Spleen (tissue), 7 donors: Measurements from ENCODE around the gene STRIP2.

Experiments used
- POLR2AphosphoS5 ChIP-seq, 3 donors: sonication (generic); formaldehyde crosslinking; IDR thresholded peaks; one replicate each; pipeline ENCODE4 v1.5.1; 2017; ENCODE audit warnings: antibody characterized with exemption in 3 of 3
- TF ChIP-seq, protein P1 (sequence below), 11 experiments: fragments of 200-600 bp in 7 of 11; fragments of 450-650 bp in 4 of 11; sonication (generic) in 4 of 11; IDR thresholded peaks in 8 of 11; conservative IDR thresholded peaks in 3 of 11; 1 replicate in 7 of 11; 2 replicates in 4 of 11; pipeline versions ENCODE4 v1.4.0 to v1.8.0; 2016 to 2021; ENCODE audit warnings: antibody characterized with exemption in 11 of 11, inconsistent platforms in 4 of 11, mild to moderate bottlenecking in 1 of 11
- donor health status: DM: no; HTN: no; CAD: no; lungs with moderate emphysema.
- donor health status: DM: no; HTN: no; CAD: no.
- donor health status: DM: no; HTN: no; CAD: no.

GRCh38 chr7:129427526-129428045, 6.6 kb upstream of the STRIP2 start:
- TF ChIP-seq POLR2AphosphoS5 (IDR thresholded peaks at IDR 0.05): no peak
- TF ChIP-seq, protein P1, sequence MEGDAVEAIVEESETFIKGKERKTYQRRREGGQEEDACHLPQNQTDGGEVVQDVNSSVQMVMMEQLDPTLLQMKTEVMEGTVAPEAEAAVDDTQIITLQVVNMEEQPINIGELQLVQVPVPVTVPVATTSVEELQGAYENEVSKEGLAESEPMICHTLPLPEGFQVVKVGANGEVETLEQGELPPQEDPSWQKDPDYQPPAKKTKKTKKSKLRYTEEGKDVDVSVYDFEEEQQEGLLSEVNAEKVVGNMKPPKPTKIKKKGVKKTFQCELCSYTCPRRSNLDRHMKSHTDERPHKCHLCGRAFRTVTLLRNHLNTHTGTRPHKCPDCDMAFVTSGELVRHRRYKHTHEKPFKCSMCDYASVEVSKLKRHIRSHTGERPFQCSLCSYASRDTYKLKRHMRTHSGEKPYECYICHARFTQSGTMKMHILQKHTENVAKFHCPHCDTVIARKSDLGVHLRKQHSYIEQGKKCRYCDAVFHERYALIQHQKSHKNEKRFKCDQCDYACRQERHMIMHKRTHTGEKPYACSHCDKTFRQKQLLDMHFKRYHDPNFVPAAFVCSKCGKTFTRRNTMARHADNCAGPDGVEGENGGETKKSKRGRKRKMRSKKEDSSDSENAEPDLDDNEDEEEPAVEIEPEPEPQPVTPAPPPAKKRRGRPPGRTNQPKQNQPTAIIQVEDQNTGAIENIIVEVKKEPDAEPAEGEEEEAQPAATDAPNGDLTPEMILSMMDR (IDR thresholded peaks at IDR 0.05 in 8 of 11, conservative IDR thresholded peaks at IDR 0.05 in 3 of 11): no peak
